Esophagus (tissue), 2 donors: ENCODE results near the gene RAB3IP. TPM values are rescaled to one million over a fixed set of nuclear protein-coding genes. Genes with fewer than 3 reads are reported as not detected.

ENCODE experiments used
- H3K27ac ChIP-seq, 2 donors: one replicate each; pipeline ENCODE4 v1.5.1; 2013; ENCODE audit warnings: low read depth in 2 of 2, mild to moderate bottlenecking in 2 of 2, inconsistent platforms in 1 of 2, low read length in 1 of 2, moderate library complexity in 1 of 2
- H3K27me3 ChIP-seq, 2 donors: one replicate each; pipeline ENCODE4 v1.6.1; 2013; ENCODE audit warnings: low read length in 2 of 2, control low read depth in 1 of 2, mild to moderate bottlenecking in 1 of 2; ENCODE audit not compliant: insufficient read depth in 2 of 2, control insufficient read depth in 1 of 2
- H3K36me3 ChIP-seq, 2 donors: one replicate each; pipeline ENCODE4 v1.6.1; 2013; ENCODE audit warnings: low read length in 1 of 2; ENCODE audit not compliant: control insufficient read depth in 2 of 2, insufficient read depth in 2 of 2
- H3K4me1 ChIP-seq, 2 donors: one replicate each; pipeline ENCODE4 v1.6.1; 2013; ENCODE audit warnings: low read length in 1 of 2; ENCODE audit not compliant: control insufficient read depth in 2 of 2, insufficient read depth in 2 of 2
- H3K4me3 ChIP-seq, 2 donors: one replicate each; pipeline ENCODE4 v1.5.1; 2013; ENCODE audit warnings: low read length in 2 of 2, mild to moderate bottlenecking in 2 of 2, low read depth in 1 of 2, moderate library complexity in 1 of 2
- H3K9me3 ChIP-seq, 2 donors: one replicate each; pipeline ENCODE4 v1.6.1; 2013; ENCODE audit warnings: mild to moderate bottlenecking in 2 of 2, low read depth in 1 of 2, low read length in 1 of 2, moderate library complexity in 1 of 2; ENCODE audit not compliant: control insufficient read depth in 2 of 2, insufficient read depth in 1 of 2
- whole genome bisulfite sequencing, 2 donors: extraction: QIAGEN DNeasy Blood & Tissue Kit; methylation state at CpG; one replicate each; pipeline ENCODE4 v1.1.7; 2013; 5-methylcytosine and 5-hydroxymethylcytosine counted together
- polyA plus RNA-seq, 2 donors: library from polyadenylated mRNA; stranded (reverse); fragments of 200-250 nt; gene quantifications; one replicate each; pipeline ENCODE4 v1.2.3, GENCODE V29; 2013
- donor health status: healthy with polysubstance abuse.
- donor health status: Bipolar disorder and iron deficiency.

RAB3IP gene
- polyA plus RNA-seq, 2 donors = 8.3 to 11.7 TPM

GRCh38 chr12:69828897-69829296 lies 90.2 kb downstream of the RAB3IP start:
- H3K4me1 ChIP-seq = no peaks in the 10 kb centered on the region
- no peaks in the 10 kb centered on the region for H3K36me3 ChIP-seq
- H3K4me3 ChIP-seq = no peak overlapping the region
- no peaks in the 10 kb centered on the region for H3K9me3 ChIP-seq
- 60 to 74% methylated on average over 5 of the region's 5 CpGs for WGBS, 2 donors
- H3K27me3 ChIP-seq = no peaks in the 10 kb centered on the region
- no peak overlapping the region for H3K27ac ChIP-seq

GRCh38 chr12:69833696-69834095 lies 95.0 kb downstream of the RAB3IP start:
- Histone ChIP-seq H3K36me3 (no peaks in the 10 kb centered on the region), H3K27ac (no peak overlapping the region), H3K4me1 (no peaks in the 10 kb centered on the region), H3K27me3 (no peaks in the 10 kb centered on the region), H3K9me3 (no peaks in the 10 kb centered on the region), H3K4me3 (no peak overlapping the region)
- WGBS, 2 donors = 75 to 82% methylated on average over 2 of the region's 2 CpGs

- Histone ChIP-seq H3K27ac (no peak overlapping the region), H3K27me3 (no peaks in the 10 kb centered on the region), H3K4me1 (no peaks in the 10 kb centered on the region), H3K4me3 (no peak overlapping the region), H3K36me3 (no peaks in the 10 kb centered on the region), H3K9me3 (no peaks in the 10 kb centered on the region)
- 71 to 73% methylated on average over 2 of the region's 2 CpGs for WGBS, 2 donors
Measured at GRCh38 chr12:69834147-69834546, 95.5 kb downstream of the RAB3IP start.

DNA sequence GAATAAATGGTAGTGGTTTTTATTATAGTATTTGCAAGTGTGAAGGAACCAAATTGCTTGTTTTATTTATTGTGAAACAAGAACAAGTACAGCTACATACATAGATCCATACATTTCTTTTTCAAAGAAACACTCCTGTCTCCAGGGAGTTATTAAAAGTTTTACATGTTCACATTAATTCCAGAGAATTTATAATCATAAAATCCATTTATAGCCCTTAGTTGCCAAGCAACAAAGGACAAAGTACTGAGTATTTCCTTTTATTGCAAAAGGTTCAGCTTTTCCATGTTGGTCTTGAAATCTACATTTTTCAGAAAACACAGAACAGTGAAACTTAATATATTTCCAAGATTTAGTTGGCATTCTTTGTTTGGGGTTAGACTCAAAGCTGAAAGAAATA lies 95.9 kb downstream of the RAB3IP start:
- H3K9me3 ChIP-seq = no peaks in the 10 kb centered on the region
- H3K4me1 ChIP-seq = no peaks in the 10 kb centered on the region
- no peaks in the 10 kb centered on the region for H3K36me3 ChIP-seq
- H3K27ac ChIP-seq = no peak overlapping the region
- no peaks in the 10 kb centered on the region for H3K27me3 ChIP-seq
- H3K4me3 ChIP-seq = no peak overlapping the region

- Histone ChIP-seq H3K27ac (no peak overlapping the region), H3K4me3 (no peak overlapping the region), H3K4me1 (no peaks in the 10 kb centered on the region), H3K36me3 (no peaks in the 10 kb centered on the region), H3K27me3 (no peaks in the 10 kb centered on the region), H3K9me3 (no peaks in the 10 kb centered on the region)
- 65 to 82% methylated on average over 3 of the region's 3 CpGs for WGBS, 2 donors
Measured at GRCh38 chr12:69835081-69835480, 96.4 kb downstream of the RAB3IP start.

- H3K4me1 ChIP-seq = no peaks in the 10 kb centered on the region
Measured at GRCh38 chr12:69836015-69836414, 97.4 kb downstream of the RAB3IP start.

DNA sequence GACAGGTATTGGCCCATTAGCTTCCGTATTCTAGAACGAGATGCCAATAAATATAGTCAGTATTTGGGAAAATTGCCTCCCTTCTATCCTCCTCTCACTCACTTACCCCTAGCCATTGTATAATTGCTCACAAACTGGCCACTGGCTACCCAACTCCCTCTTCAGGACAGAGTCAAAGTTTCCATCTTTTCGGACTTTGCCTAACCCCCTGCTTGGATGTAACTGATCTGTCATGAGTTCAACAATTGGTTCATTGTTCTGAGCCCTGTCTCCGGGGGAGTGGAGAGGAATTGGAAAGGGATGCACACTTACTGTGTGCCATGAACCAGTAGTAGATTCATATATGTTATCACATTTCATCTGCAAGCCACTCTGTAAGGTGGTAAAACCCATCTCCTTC lies 98.5 kb downstream of the RAB3IP start:
- H3K27me3 ChIP-seq = no peaks in the 10 kb centered on the region
- H3K4me1 ChIP-seq = no peaks in the 10 kb centered on the region
- no peaks in the 10 kb centered on the region for H3K36me3 ChIP-seq
- H3K27ac ChIP-seq = no peak overlapping the region
- WGBS, 2 donors = 83 to 87% methylated on average over 4 of the region's 4 CpGs
- no peak overlapping the region for H3K4me3 ChIP-seq
- H3K9me3 ChIP-seq = no peaks in the 10 kb centered on the region

More at GRCh38 chr12:69836015-69836414, 97.4 kb downstream of the RAB3IP start:
- no peaks in the 10 kb centered on the region for H3K27me3 ChIP-seq
- no peak overlapping the region for H3K4me3 ChIP-seq
- WGBS, 2 donors = 92 to 93% methylated on average over 13 of the region's 13 CpGs
- no peak overlapping the region for H3K27ac ChIP-seq
- H3K36me3 ChIP-seq = no peaks in the 10 kb centered on the region
- no peaks in the 10 kb centered on the region for H3K9me3 ChIP-seq

- H3K4me3 ChIP-seq = no peak overlapping the region
- WGBS, 2 donors = 64 to 77% methylated on average over 4 of the region's 4 CpGs
- no peaks in the 10 kb centered on the region for H3K4me1 ChIP-seq
- no peaks in the 10 kb centered on the region for H3K9me3 ChIP-seq
- no peak overlapping the region for H3K27ac ChIP-seq
- no peaks in the 10 kb centered on the region for H3K27me3 ChIP-seq
- no peaks in the 10 kb centered on the region for H3K36me3 ChIP-seq
Measured at GRCh38 chr12:69837657-69838415, 99.2 kb downstream of the RAB3IP start.

DNA sequence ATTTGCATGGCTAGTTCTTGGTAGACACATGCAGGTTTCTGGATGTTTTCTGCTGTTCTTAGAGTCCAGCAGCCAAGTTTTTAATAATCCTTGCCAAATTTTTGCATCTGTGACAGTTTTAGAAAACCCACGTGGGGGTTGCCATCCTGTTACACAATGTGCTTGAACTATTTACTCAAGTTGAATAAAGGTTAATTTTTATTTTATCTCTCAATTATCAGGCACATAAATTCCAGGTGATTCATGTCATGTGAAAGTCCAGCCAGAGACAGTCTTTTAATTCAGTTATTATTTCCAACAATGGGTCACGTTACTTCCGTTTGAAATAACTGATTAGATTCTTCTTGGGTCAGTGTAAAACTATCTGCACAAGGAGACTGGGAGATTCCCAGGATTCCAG lies 102.1 kb downstream of the RAB3IP start:
- H3K4me3 ChIP-seq = no peak overlapping the region
- no peaks in the 10 kb centered on the region for H3K4me1 ChIP-seq
- no peaks in the 10 kb centered on the region for H3K36me3 ChIP-seq
- 40 to 42% methylated on average over 3 of the region's 3 CpGs for WGBS, 2 donors
- no peaks in the 10 kb centered on the region for H3K27me3 ChIP-seq
- H3K9me3 ChIP-seq = no peaks in the 10 kb centered on the region
- no peak overlapping the region for H3K27ac ChIP-seq

DNA sequence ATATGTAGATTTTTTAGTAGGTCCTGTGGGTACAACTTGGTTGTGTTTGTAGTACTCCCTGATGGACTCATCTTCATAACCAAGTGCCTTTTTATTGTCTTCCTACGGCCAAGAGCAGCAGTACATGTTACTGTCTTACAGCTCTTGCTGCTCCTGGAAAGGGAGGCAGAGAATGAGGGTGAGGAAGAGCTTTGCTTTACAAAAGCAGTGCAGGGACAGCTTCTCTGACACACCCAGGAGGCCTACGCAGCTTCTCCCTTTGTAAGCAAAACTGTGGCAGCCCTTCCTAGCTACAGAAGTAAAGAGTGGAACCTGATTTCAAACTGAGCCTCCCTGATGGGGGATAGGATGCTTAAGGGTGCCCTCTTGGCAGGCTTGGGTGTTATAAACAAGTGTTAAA lies 104.9 kb downstream of the RAB3IP start:
- WGBS, 2 donors = 53 to 59% methylated on average over 2 of the region's 2 CpGs
- Histone ChIP-seq H3K36me3 (no peaks in the 10 kb centered on the region), H3K27me3 (no peaks in the 10 kb centered on the region), H3K4me3 (no peak overlapping the region), H3K27ac (no peak overlapping the region), H3K9me3 (no peaks in the 10 kb centered on the region), H3K4me1 (no peaks in the 10 kb centered on the region)
